ENCODE data around the gene UPK3A.
A peak's percentile ranks its signal among the peaks of the same experiment; 100 is the strongest.

The UPK3A gene

GRCh38 chr22:45261407-45262088, 23.2 kb upstream of the UPK3A start:
- no peak for DNase-seq (ENCODE audit: low spot score)
- no peak for TF ChIP-seq CTCF (IDR thresholded peaks at IDR 0.05; ENCODE audit: extremely low read depth, missing control alignments)

GRCh38 chr22:45262195-45262930, 22.4 kb upstream of the UPK3A start:
- no peak for TF ChIP-seq CTCF (IDR thresholded peaks at IDR 0.05; ENCODE audit: extremely low read depth, missing control alignments)

GRCh38 chr22:45262931-45263462, 21.8 kb upstream of the UPK3A start:
- no peak for TF ChIP-seq CTCF (IDR thresholded peaks at IDR 0.05; ENCODE audit: extremely low read depth, missing control alignments)

More at GRCh38 chr22:45262195-45262930, 22.4 kb upstream of the UPK3A start:
- DNase-seq (ENCODE audit: low spot score) = no peak

GRCh38 chr22:45263463-45264269, 21.1 kb upstream of the UPK3A start:
- peak; percentile 97 for TF ChIP-seq CTCF (IDR thresholded peaks at IDR 0.05; ENCODE audit: extremely low read depth, missing control alignments)
- peak; percentile 86 for DNase-seq (ENCODE audit: low spot score)

More at GRCh38 chr22:45262931-45263462, 21.8 kb upstream of the UPK3A start:
- DNase-seq (ENCODE audit: low spot score) = no peak

- DNase-seq (ENCODE audit: low spot score) = no peak
- TF ChIP-seq CTCF (IDR thresholded peaks at IDR 0.05; ENCODE audit: extremely low read depth, missing control alignments) = no peak
These were observed 19.2 kb upstream of the UPK3A start for GRCh38 chr22:45265535-45265934.

- DNase-seq (ENCODE audit: low spot score) = peak; percentile 39
- no peak for TF ChIP-seq CTCF (IDR thresholded peaks at IDR 0.05; ENCODE audit: extremely low read depth, missing control alignments)
These were observed 16.4 kb upstream of the UPK3A start for GRCh38 chr22:45268167-45268957.
